ENCODE data around the gene FAM193A.

- TF ChIP-seq SPI1 (IDR thresholded peaks at IDR 0.05; ENCODE audit: borderline replicate concordance, low read depth) (no peak), CTCF (IDR thresholded peaks at IDR 0.05; ENCODE audit: insufficient read depth, low read length) (no peak), POLR2AphosphoS5 (IDR thresholded peaks at IDR 0.05; ENCODE audit: low read depth) (no peak), GABPA (IDR thresholded peaks at IDR 0.05; ENCODE audit: low read depth) (no peak)
- TF ChIP-seq, protein P1, sequence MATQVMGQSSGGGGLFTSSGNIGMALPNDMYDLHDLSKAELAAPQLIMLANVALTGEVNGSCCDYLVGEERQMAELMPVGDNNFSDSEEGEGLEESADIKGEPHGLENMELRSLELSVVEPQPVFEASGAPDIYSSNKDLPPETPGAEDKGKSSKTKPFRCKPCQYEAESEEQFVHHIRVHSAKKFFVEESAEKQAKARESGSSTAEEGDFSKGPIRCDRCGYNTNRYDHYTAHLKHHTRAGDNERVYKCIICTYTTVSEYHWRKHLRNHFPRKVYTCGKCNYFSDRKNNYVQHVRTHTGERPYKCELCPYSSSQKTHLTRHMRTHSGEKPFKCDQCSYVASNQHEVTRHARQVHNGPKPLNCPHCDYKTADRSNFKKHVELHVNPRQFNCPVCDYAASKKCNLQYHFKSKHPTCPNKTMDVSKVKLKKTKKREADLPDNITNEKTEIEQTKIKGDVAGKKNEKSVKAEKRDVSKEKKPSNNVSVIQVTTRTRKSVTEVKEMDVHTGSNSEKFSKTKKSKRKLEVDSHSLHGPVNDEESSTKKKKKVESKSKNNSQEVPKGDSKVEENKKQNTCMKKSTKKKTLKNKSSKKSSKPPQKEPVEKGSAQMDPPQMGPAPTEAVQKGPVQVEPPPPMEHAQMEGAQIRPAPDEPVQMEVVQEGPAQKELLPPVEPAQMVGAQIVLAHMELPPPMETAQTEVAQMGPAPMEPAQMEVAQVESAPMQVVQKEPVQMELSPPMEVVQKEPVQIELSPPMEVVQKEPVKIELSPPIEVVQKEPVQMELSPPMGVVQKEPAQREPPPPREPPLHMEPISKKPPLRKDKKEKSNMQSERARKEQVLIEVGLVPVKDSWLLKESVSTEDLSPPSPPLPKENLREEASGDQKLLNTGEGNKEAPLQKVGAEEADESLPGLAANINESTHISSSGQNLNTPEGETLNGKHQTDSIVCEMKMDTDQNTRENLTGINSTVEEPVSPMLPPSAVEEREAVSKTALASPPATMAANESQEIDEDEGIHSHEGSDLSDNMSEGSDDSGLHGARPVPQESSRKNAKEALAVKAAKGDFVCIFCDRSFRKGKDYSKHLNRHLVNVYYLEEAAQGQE (IDR thresholded peaks at IDR 0.05; ENCODE audit: insufficient replicate concordance, low read depth) = no peak
These were observed 1.5 kb upstream of the FAM193A start for GRCh38 chr4:2534904-2535375.
